HG03469 (cell line): ENCODE measurements around the gene UACA.
"Not testable (repeated sequence)": the region's sequence is repeated elsewhere in the genome, so short reads cannot be mapped to it uniquely, and the experiment has no call there.

Experiments used
- ATAC-seq: cut with Tn5 transposase; IDR thresholded peaks from one replicate; pipeline ENCODE4 v1.9.1; 2021; ENCODE audit warnings: mild to moderate bottlenecking, moderate library complexity, moderate number of reproducible peaks; ENCODE audit not compliant: unreplicated experiment

Gene UACA

DNA sequence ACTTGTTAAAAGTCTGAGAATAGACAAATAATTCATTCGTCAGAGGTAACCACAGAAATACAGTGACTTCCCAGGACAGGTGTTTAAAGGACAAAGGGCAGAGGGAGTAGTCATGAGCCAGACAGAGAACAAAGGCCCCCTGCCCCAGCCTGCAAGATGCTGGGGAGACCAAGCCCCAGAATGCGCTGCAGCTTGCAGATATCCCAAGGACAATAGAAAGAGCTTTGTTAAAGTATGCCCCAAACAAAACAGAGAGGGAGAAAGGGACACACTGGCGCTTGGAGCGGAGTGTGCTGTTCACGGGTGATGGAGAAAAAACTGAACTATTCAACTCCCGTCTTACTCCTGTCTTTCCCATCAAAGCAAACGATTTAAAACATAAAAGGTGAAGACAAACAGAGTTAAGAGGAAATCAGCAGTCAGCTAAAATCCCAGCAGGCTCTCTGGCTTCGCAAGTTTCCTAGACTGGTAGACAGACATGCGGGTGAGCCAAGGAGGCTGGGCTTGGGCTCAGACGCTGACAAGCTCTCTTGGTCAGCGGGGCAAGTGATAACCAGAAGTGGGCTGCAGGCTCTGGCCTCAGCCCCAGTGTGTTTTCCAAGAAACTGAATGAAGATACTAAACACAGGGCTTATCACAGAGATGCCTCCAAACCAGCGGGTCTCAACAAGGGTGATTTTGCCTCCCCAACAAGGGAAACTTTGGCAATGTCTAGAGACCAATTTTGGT lies 130.1 kb downstream of the UACA start:
- no peak for ATAC-seq

DNA sequence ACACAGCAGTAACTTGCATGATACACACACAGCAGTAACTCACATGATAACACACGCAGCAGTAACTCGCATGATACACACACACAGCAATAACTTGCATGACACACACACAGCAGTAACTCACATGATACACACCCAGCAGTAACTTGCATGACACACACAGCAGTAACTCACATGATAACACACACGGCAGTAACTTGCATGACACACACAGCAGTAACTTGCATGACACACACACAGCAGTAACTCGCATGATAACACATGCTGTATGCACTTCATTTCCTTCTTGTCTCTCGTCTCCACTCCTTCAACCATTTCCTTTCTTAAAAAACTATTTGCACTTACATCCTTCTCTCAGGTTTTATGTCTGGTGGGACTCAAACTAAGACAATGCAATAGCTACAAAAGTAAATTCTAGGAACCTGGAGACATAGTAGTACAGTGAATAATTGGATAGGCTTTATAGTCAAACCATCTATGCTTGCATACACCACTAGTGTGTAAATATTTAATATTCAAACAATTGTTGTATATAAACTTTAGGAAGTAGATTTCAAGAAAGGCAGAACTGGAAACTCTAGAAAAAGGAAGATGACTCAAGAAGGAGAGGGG lies 130.8 kb downstream of the UACA start:
- ATAC-seq: no peak

DNA sequence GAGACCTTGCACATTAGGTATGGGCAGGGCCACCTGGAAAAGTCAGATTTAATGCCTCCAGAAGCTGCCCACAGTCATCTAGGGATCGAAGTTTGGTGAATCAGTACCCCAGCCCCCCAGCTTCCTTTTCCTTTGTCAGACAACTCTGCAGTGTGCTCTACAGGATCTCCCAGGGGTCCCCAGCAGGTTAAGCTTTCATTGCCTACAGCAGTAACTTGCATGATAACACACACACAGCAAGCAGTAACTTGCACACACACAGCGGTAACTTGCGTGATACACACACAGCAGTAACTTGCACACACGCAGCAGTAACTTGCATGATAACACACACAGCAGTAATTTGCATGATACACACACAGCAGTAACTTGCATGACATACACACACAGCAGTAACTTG lies 131.3 kb downstream of the UACA start:
- ATAC-seq: no peak

DNA sequence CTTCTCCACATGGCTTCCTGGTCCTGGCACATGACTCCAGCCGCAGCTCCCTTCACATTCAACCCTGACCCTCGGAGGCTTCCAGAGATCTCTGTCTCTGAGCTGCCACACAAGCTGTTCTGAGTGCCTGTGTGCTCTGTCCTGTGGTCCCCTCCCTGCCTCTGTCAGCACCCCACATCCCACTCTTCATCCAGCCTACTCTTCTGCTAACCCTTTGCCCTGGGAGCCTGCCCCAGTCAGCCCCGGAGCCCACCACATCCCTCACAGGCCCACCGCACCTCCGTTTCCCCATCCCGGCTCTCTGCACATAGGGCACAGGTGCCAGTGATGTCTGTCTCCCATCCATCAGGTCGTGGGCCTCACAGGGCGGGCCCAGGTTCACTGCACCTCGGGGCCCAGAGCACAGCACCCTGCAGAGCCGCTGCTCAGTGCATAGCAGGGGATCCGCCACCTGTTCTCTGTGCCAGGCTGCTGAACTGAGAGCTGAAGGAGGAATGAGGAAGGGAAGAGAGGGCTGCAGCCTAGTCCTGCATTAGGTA lies 133.6 kb downstream of the UACA start:
- no peak for ATAC-seq

DNA sequence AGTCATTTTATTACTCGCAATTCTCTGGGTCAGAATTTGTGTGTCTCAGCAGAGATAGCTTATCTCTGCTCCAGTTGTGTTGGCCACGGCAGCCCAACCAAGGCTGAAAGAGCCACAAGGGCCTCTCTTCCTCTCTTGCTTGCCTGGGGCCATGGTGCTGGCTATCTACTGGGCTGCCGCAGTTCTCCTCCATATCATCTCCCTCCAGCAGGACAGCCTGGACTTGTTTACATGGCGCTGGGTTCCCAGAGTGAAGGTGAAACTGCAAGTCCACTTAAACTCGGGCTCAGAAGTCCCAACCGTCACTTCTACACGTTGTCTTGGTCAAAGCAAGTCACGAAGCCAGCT lies 134.8 kb downstream of the UACA start:
- ATAC-seq: no peak

GRCh38 chr15:70627734-70628548 lies 135.4 kb downstream of the UACA start:
- ATAC-seq: no peak

GRCh38 chr15:70627322-70627721 lies 136.0 kb downstream of the UACA start:
- ATAC-seq: no peak

- ATAC-seq: no peak
Observed at GRCh38 chr15:70625438-70625837, 137.9 kb downstream of the UACA start.

DNA sequence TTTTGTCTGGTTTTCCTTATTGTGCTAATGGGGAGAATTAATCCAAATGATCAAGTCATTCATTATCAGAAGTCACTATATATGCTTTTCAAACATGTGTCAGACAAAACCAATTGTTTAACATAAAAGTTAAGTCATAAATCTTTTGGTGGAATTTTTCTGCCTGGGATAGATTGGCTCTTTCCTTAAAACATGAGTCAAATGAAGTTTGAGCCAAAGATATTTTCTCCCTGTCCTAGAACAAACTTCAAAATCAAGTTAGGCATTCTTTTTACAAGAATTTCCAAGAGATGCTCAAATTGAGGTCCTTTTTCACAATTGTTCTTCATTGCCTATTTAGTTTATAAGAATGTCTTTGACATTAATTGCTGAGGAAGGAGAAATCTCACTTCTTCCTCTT lies 138.3 kb downstream of the UACA start:
- no peak for ATAC-seq

DNA sequence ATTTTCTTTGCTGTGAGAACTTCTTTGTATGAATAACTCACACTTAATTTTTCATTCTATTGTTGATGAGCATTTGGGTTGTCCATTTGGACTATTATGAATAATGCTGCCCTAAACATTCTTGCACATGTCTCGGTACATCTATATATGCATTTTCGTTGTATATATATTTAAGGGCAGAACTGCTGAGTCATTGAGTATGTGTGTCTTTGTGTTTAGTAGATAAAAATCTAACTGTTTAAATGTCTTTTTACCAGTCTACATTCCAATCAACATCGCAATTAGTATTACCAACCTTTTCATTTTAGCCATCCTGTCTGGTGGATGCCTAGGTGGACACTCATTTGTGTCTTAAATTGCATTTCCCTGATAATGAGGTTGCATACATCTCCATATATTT lies 144.4 kb downstream of the UACA start:
- no peak for ATAC-seq

GRCh38 chr15:70617911-70618287 lies 145.5 kb downstream of the UACA start:
- no peak for ATAC-seq

DNA sequence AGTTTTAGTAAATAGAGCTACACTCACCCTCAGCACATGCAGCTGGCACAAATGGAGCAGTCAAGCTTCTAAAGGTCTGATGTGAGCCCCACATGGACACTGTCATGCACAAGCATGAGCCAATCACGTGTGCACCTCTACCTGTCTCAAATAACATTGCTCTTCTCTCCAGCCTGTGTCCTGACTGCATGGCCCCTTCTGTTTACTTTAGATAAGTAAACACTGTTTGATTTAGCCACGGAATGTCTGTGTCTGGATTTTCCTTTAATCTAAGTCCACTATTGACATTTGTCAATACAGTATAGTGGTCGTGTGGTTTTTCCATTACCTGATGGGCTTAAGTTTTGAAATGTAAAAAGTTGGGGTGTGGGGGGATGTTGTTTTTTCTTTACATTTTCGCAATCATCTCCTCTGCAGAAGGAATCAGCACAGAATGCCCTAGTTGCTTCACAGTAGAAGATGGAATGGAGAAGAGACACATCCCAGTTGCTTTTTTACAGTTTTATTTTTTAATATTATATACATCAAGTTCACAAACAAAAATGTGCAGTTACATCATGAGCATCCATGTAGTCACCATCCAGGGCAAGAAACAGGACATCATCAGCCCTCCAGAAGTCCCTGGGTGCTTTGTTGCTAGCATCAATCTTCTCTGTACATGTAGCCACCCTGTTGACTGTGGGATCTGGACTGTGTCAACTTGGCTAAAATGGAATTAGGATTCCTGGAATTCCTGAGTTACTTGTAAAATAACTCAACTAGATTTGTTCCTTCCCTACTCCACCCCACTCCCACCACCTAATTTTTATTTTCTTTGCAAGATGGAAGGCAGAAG lies 146.1 kb downstream of the UACA start:
- ATAC-seq: no peak

DNA sequence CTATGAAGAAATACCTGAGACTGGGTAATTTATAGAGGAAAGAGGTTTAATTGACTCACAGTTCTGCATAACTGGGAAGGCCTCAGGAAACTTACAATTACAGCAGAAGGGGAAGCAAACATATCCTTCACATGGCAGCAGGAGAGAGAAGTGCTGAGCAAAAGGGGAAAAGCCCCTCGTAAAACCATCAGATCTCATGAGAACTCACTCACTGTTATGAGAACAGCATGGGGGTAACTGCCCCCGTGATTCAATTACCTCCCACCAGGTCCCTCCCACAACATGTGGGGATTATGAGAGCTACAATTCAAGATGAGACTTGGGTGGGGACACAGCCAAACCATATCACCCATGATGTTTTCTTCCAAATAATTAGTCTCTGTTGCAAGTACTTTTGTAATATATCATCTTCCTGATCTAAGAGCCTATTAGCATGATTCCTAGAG lies 147.0 kb downstream of the UACA start:
- ATAC-seq: not testable (repeated sequence)

DNA sequence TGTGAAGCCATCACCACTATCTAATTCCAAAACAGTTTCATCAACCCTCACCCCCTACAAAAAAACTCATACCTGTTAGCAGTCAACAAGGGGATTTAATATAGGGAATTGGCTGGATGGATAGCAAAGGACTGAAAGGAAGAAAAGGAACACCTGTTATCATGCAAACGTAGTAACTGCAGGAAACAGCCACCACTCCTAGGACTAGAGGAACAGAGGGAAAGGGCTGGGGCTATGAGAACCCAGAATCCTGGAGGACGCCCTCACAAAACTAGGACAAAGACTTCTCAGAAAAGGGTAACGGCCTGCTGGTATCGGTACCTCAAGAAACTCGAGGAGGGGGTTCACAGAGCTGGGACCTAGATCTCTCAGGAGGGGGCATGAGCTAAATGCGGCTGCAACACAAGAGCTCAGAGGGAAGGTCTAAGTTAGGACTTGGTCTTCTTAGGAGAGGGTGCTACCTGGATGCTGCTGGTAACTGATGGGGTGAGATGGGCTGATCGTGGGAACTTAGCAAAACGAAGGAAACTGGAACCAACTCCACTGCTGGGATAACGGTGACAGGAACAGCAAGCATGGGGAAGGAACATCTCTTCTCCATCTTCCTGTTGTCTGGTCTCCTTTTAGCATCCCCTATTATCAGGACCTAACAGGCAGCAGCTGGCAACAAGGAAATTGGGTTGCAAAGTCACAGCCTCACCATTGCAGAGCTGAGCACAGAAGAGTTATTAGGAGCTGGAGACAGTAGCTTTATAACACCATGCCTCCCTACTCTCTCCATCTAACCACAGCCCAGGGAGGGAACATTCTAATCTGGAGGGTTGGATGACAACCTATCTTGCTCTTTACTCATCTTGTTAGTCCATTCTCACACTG lies 147.7 kb downstream of the UACA start:
- ATAC-seq: no peak

- ATAC-seq: no peak
Observed at GRCh38 chr15:70614221-70614620, 149.1 kb downstream of the UACA start.

DNA sequence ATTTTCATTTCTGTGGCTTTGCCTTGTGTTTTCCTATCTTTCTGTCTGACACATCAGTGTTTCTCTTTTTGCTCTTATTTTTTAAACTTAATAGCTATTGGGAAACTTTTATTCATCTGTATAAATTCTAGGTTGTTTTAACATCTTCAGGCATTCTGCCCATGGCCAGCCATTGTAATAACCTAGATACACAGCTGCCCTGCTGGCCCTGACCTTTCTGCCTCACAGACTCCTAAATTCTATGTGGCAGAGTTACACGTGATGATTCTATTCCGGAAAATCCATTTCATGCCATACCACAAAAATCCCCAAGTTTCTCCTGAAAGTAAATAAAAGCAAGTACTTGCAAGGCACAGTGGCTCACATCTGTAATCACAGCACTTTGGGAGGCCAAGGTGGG lies 150.1 kb downstream of the UACA start:
- no peak for ATAC-seq

- ATAC-seq: no peak
Observed at GRCh38 chr15:70611286-70611685, 152.1 kb downstream of the UACA start.

GRCh38 chr15:70610541-70610940 lies 152.8 kb downstream of the UACA start:
- ATAC-seq: no peak

GRCh38 chr15:70609889-70610288 lies 153.5 kb downstream of the UACA start:
- no peak for ATAC-seq

GRCh38 chr15:70608144-70608543 lies 155.2 kb downstream of the UACA start:
- ATAC-seq: no peak
